Right cardiac atrium (tissue), 5 donors: Measurements from ENCODE around the gene GPC5. TPM values are rescaled to one million over a fixed set of nuclear protein-coding genes. Genes with fewer than 3 reads are reported as not detected.

ENCODE experiments used
- ATAC-seq, 2 donors: fragments of 200-7000 bp; cut with Tn5 transposase; one replicate each; pipeline versions ENCODE4 v1.8.0 to v1.9.1; 2020; ENCODE audit warnings: moderate library complexity in 2 of 2, mild to moderate bottlenecking in 1 of 2
- DNase-seq, 3 donors: peaks; one replicate each; pipeline ENCODE4 v3.0.0-alpha.2; 2020
- H3K27ac ChIP-seq: one replicate; pipeline ENCODE4 v1.5.1; 2013; ENCODE audit warnings: mild to moderate bottlenecking, low read length, control low read depth, moderate library complexity
- H3K27me3 ChIP-seq: one replicate; pipeline ENCODE4 v1.6.1; 2013; ENCODE audit not compliant: control insufficient read depth, insufficient read depth
- H3K4me1 ChIP-seq: one replicate; pipeline ENCODE4 v1.6.1; 2013; ENCODE audit warnings: low read length; ENCODE audit not compliant: control insufficient read depth, insufficient read depth
- H3K4me3 ChIP-seq: one replicate; pipeline ENCODE4 v1.5.1; 2013; ENCODE audit warnings: low read length, control low read depth
- H3K9me3 ChIP-seq: one replicate; pipeline ENCODE4 v1.6.1; 2013; ENCODE audit warnings: low read length; ENCODE audit not compliant: control insufficient read depth
- WGBS: extraction: QIAGEN DNeasy Blood & Tissue Kit; methylation state at CpG from one replicate; pipeline ENCODE4 v1.1.7; 2013; 5-methylcytosine and 5-hydroxymethylcytosine counted together
- intact Hi-C, 4 donors: fragments of 100-400 bp; cut with DNase I; formaldehyde crosslinking; loops; one replicate each; pipeline versions ENCODE4 v1.11.0 to v1.14.0; 2022 to 2023
- polyA plus RNA-seq: library from polyadenylated mRNA; stranded (reverse); fragments of 200-250 nt; gene quantifications from one replicate; pipeline ENCODE4 v1.2.3, GENCODE V29; 2013
- total RNA-seq, 4 donors: library from RNA; stranded (reverse); fragmentation: NEBNext Ultra II Directional; extraction: Animal tissue kit (Norgen Biotek cat#: 25700); gene quantifications; one replicate each; pipeline ENCODE4 v1.2.1, GENCODE V29; 2021
- donor health status: healthy with polysubstance abuse.
- donor health status: DM: no; HTN: yes; CAD: no.
- donor health status: DM: no; HTN: no; CAD: no.
- donor health status: DM: no; HTN: yes; CAD: no; lungs with severe emphysema.
- donor health status: DM: yes; HTN: yes; CAD: no.

GPC5 gene
- total and polyA plus RNA-seq, 5 donors, result 0.99 to 4.3 (median 2.6) TPM

GRCh38 chr13:92379371-92379770, 981.0 kb downstream of the GPC5 start:
- H3K27me3 ChIP-seq, result no peaks in the 10 kb centered on the region
- H3K4me1 ChIP-seq, result no peaks in the 10 kb centered on the region
- H3K4me3 ChIP-seq, result no peak overlapping the region
- no peak for ATAC-seq
- no peaks in the 10 kb centered on the region for H3K9me3 ChIP-seq
- no peak for DNase-seq
- no peak overlapping the region for H3K27ac ChIP-seq
- intact Hi-C loops, result no loop called here
- WGBS, result 71% methylated on average over 3 of the region's 3 CpGs

- no peak overlapping the region for H3K4me3 ChIP-seq
- H3K4me1 ChIP-seq, result no peaks in the 10 kb centered on the region
- ATAC-seq (no peak), DNase-seq (no peak)
- 75% methylated on average over 5 of the region's 5 CpGs for WGBS
- no peaks in the 10 kb centered on the region for H3K27me3 ChIP-seq
- H3K9me3 ChIP-seq, result no peaks in the 10 kb centered on the region
- intact Hi-C loops, result no loop called here
- no peak overlapping the region for H3K27ac ChIP-seq
These were observed 986.0 kb downstream of the GPC5 start for GRCh38 chr13:92384410-92384809.

GRCh38 chr13:92387245-92387644, 988.8 kb downstream of the GPC5 start:
- Histone ChIP-seq H3K4me3 (no peak overlapping the region), H3K27me3 (no peaks in the 10 kb centered on the region), H3K9me3 (no peaks in the 10 kb centered on the region), H3K27ac (no peak overlapping the region), H3K4me1 (no peaks in the 10 kb centered on the region)
- ATAC-seq, result no peak
- 84% methylated on average over 8 of the region's 8 CpGs for WGBS
- no peak for DNase-seq
- intact Hi-C loops, result no loop called here

GRCh38 chr13:92390217-92390616, 991.8 kb downstream of the GPC5 start:
- no peak for ATAC-seq
- H3K27me3 ChIP-seq, result no peaks in the 10 kb centered on the region
- H3K4me1 ChIP-seq, result no peaks in the 10 kb centered on the region
- intact Hi-C loops, result no loop called here
- no peaks in the 10 kb centered on the region for H3K9me3 ChIP-seq
- WGBS, result 77% methylated on average over 4 of the region's 4 CpGs
- DNase-seq, result no peak
- no peak overlapping the region for H3K4me3 ChIP-seq
- no peak overlapping the region for H3K27ac ChIP-seq

GRCh38 chr13:92403606-92404005, 1005.2 kb downstream of the GPC5 start:
- ATAC-seq, result no peak
- H3K27me3 ChIP-seq, result no peaks in the 10 kb centered on the region
- intact Hi-C loops, result no loop called here
- no peak overlapping the region for H3K4me3 ChIP-seq
- no peak for DNase-seq
- no peaks in the 10 kb centered on the region for H3K4me1 ChIP-seq
- no peak overlapping the region for H3K27ac ChIP-seq
- no peaks in the 10 kb centered on the region for H3K9me3 ChIP-seq
- WGBS, result 84% methylated on average over 3 of the region's 3 CpGs

GRCh38 chr13:92407858-92408257, 1009.4 kb downstream of the GPC5 start:
- ATAC-seq (no peak), DNase-seq (peak in 1 of 3 donors; percentile 29)
- no peaks in the 10 kb centered on the region for H3K27me3 ChIP-seq
- 83% methylated on average over 7 of the region's 7 CpGs for WGBS
- H3K4me3 ChIP-seq, result no peak overlapping the region
- intact Hi-C loops, result no loop called here
- H3K9me3 ChIP-seq, result no peaks in the 10 kb centered on the region
- no peaks in the 10 kb centered on the region for H3K4me1 ChIP-seq
- H3K27ac ChIP-seq, result no peak overlapping the region

- no peak overlapping the region for H3K27ac ChIP-seq
- H3K4me1 ChIP-seq, result no peaks in the 10 kb centered on the region
- H3K4me3 ChIP-seq, result no peak overlapping the region
- DNase-seq, result no peak
- WGBS, result 76% methylated on average over 3 of the region's 3 CpGs
- H3K9me3 ChIP-seq, result no peaks in the 10 kb centered on the region
- intact Hi-C loops, result no loop called here
- no peak for ATAC-seq
- H3K27me3 ChIP-seq, result no peaks in the 10 kb centered on the region
These were observed 1014.1 kb downstream of the GPC5 start for GRCh38 chr13:92412481-92412880.

- no peak for DNase-seq
- Histone ChIP-seq H3K27ac (no peak overlapping the region), H3K27me3 (no peaks in the 10 kb centered on the region), H3K9me3 (no peaks in the 10 kb centered on the region), H3K4me3 (no peak overlapping the region), H3K4me1 (no peaks in the 10 kb centered on the region)
- ATAC-seq, result no peak
- WGBS, result 80% methylated on average over 1 of the region's 1 CpG
- intact Hi-C loops, result no loop called here
These were observed 1014.6 kb downstream of the GPC5 start for GRCh38 chr13:92412996-92413395.

- no peak overlapping the region for H3K4me3 ChIP-seq
- intact Hi-C loops, result no loop called here
- no peaks in the 10 kb centered on the region for H3K9me3 ChIP-seq
- no peaks in the 10 kb centered on the region for H3K4me1 ChIP-seq
- H3K27me3 ChIP-seq, result no peaks in the 10 kb centered on the region
- 52% methylated on average over 3 of the region's 3 CpGs for WGBS
- no peak for DNase-seq
- no peak for ATAC-seq
- no peak overlapping the region for H3K27ac ChIP-seq
These were observed 1015.0 kb downstream of the GPC5 start for GRCh38 chr13:92413452-92413851.

GRCh38 chr13:92414851-92415250, 1016.4 kb downstream of the GPC5 start:
- no peak overlapping the region for H3K4me3 ChIP-seq
- 87% methylated on average over 4 of the region's 4 CpGs for WGBS
- H3K27me3 ChIP-seq, result no peaks in the 10 kb centered on the region
- no peak for DNase-seq
- no peak for ATAC-seq
- no peaks in the 10 kb centered on the region for H3K4me1 ChIP-seq
- H3K27ac ChIP-seq, result no peak overlapping the region
- intact Hi-C loops, result no loop called here
- H3K9me3 ChIP-seq, result no peaks in the 10 kb centered on the region

- DNase-seq, result no peak
- Histone ChIP-seq H3K9me3 (no peaks in the 10 kb centered on the region), H3K27ac (no peak overlapping the region), H3K27me3 (no peaks in the 10 kb centered on the region), H3K4me1 (no peaks in the 10 kb centered on the region), H3K4me3 (no peak overlapping the region)
- intact Hi-C loops, result no loop called here
- no peak for ATAC-seq
These were observed 1017.4 kb downstream of the GPC5 start for GRCh38 chr13:92415781-92416180.

- no peak for DNase-seq
- intact Hi-C loops, result no loop called here
- H3K9me3 ChIP-seq, result no peaks in the 10 kb centered on the region
- no peak for ATAC-seq
- 58% methylated on average over 5 of the region's 5 CpGs for WGBS
- no peak overlapping the region for H3K4me3 ChIP-seq
- no peak overlapping the region for H3K27ac ChIP-seq
- no peaks in the 10 kb centered on the region for H3K27me3 ChIP-seq
- H3K4me1 ChIP-seq, result no peaks in the 10 kb centered on the region
These were observed 1020.5 kb downstream of the GPC5 start for GRCh38 chr13:92418818-92419412.
